Peyer's patch (tissue), 4 donors: ENCODE results near the gene NCF2. TPM values are rescaled to one million over a fixed set of nuclear protein-coding genes. Genes with fewer than 3 reads are reported as not detected.

Source experiments
- DNase-seq, 3 donors: peaks; one replicate each; pipeline ENCODE4 v3.0.0-alpha.2; 2017 to 2019
- H3K27ac ChIP-seq, 4 donors: fragments of 200-600 bp; sonication (generic); one replicate each; pipeline ENCODE4 v1.5.1; 2016 to 2019
- H3K27me3 ChIP-seq, 2 donors: fragments of 200-600 bp; sonication (generic); one replicate each; pipeline ENCODE4 v1.5.1; 2019
- H3K36me3 ChIP-seq, 3 donors: fragments of 200-600 bp; sonication (generic); one replicate each; pipeline ENCODE4 v1.5.1; 2016 to 2019
- H3K4me1 ChIP-seq, 4 donors: fragments of 200-600 bp; sonication (generic); one replicate each; pipeline ENCODE4 v1.5.1; 2016 to 2019
- H3K4me3 ChIP-seq, 4 donors: fragments of 200-600 bp; sonication (generic); 1 replicate in 3 of 4; 2 replicates in 1 of 4; pipeline ENCODE4 v1.5.1; 2016 to 2019; ENCODE audit warnings: mild to moderate bottlenecking in 1 of 4
- H3K9me3 ChIP-seq, 4 donors: fragments of 200-600 bp; sonication (generic); one replicate each; pipeline ENCODE4 v1.5.1; 2016 to 2019; ENCODE audit warnings: mild to moderate bottlenecking in 1 of 4
- POLR2A ChIP-seq, 2 donors: fragments of 450-650 bp; IDR thresholded peaks; one replicate each; pipeline ENCODE4 v1.5.1; 2017; ENCODE audit warnings: antibody characterized with exemption in 2 of 2, mild to moderate bottlenecking in 2 of 2, moderate library complexity in 2 of 2
- total RNA-seq, 4 donors: library from RNA; depleted of rRNA; stranded (reverse); fragments of >200 nt; gene quantifications; one replicate each; pipeline ENCODE4 v1.1.0, GENCODE V29; 2016
- TF ChIP-seq, protein P1 (sequence below), 6 experiments: fragments of 450-650 bp in 4 of 6; fragments of 200-600 bp in 2 of 6; sonication (generic) in 1 of 6; IDR thresholded peaks; one replicate each; pipeline ENCODE4 v1.5.1; 2017 to 2019; ENCODE audit warnings: antibody characterized with exemption in 6 of 6, mild to moderate bottlenecking in 3 of 6, moderate library complexity in 1 of 6

The NCF2 gene
- total RNA-seq, 4 donors from 2014 or later, result 1.6 to 13.2 (median 5.6) TPM

- no peaks in the 10 kb centered on the region for H3K9me3 ChIP-seq
- TF ChIP-seq POLR2A (IDR thresholded peaks at IDR 0.05), result no peak
- TF ChIP-seq, protein P1, sequence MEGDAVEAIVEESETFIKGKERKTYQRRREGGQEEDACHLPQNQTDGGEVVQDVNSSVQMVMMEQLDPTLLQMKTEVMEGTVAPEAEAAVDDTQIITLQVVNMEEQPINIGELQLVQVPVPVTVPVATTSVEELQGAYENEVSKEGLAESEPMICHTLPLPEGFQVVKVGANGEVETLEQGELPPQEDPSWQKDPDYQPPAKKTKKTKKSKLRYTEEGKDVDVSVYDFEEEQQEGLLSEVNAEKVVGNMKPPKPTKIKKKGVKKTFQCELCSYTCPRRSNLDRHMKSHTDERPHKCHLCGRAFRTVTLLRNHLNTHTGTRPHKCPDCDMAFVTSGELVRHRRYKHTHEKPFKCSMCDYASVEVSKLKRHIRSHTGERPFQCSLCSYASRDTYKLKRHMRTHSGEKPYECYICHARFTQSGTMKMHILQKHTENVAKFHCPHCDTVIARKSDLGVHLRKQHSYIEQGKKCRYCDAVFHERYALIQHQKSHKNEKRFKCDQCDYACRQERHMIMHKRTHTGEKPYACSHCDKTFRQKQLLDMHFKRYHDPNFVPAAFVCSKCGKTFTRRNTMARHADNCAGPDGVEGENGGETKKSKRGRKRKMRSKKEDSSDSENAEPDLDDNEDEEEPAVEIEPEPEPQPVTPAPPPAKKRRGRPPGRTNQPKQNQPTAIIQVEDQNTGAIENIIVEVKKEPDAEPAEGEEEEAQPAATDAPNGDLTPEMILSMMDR (IDR thresholded peaks at IDR 0.05), result no peak
- H3K4me3 ChIP-seq, result no peak overlapping the region
- H3K27ac ChIP-seq, result no peak overlapping the region
- H3K36me3 ChIP-seq, result peaks cover 0 to under 1% (median 0%) of the 10 kb centered on the region in 3 donors
- no peak for DNase-seq
- H3K4me1 ChIP-seq, result peaks cover 0 to 7% (median 3%) of the 10 kb centered on the region in 4 donors
- H3K27me3 ChIP-seq, result no peaks in the 10 kb centered on the region
Measured at GRCh38 chr1:183562701-183563100, 27.6 kb downstream of the NCF2 start.

DNA sequence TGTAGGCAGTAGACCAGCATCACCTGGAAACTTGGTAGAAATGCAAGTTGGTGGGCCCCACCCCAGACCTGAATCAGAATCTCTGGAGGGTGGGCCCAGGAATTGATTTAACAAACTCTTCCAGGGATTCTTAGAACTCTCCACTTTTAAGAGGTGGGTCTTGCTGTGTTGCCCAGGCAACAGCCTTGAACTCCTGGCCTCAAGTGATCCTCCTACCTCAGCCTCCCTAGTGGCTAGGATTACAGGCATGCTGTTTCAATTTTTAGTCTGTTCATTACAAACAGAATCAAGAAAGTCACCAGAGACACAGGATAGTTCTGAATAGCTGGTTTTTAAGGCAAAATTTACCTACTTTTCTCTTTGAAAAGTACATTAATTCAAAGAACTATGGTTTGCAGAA is 31.2 kb downstream of the NCF2 start:
- Histone ChIP-seq H3K9me3 (no peaks in the 10 kb centered on the region), H3K4me3 (no peak overlapping the region), H3K27ac (no peak overlapping the region), H3K4me1 (no peaks in the 10 kb centered on the region), H3K27me3 (no peaks in the 10 kb centered on the region), H3K36me3 (peaks cover 0 to 4% (median 0%) of the 10 kb centered on the region in 3 donors)
- TF ChIP-seq, protein P1 (IDR thresholded peaks at IDR 0.05), result no peak
- TF ChIP-seq POLR2A (IDR thresholded peaks at IDR 0.05), result no peak
- DNase-seq, result no peak

- no peaks in the 10 kb centered on the region for H3K9me3 ChIP-seq
- no peaks in the 10 kb centered on the region for H3K4me1 ChIP-seq
- no peak overlapping the region for H3K27ac ChIP-seq
- DNase-seq, result no peak
- TF ChIP-seq, protein P1 (IDR thresholded peaks at IDR 0.05), result no peak
- no peak for TF ChIP-seq POLR2A (IDR thresholded peaks at IDR 0.05)
- H3K4me3 ChIP-seq, result no peak overlapping the region
- H3K36me3 ChIP-seq, result peaks cover 0 to 48% (median 0%) of the 10 kb centered on the region in 3 donors
- no peaks in the 10 kb centered on the region for H3K27me3 ChIP-seq
Measured at GRCh38 chr1:183554577-183554976, 35.7 kb downstream of the NCF2 start.

- no peak for TF ChIP-seq POLR2A (IDR thresholded peaks at IDR 0.05)
- TF ChIP-seq, protein P1 (IDR thresholded peaks at IDR 0.05), result no peak
- Histone ChIP-seq H3K9me3 (no peaks in the 10 kb centered on the region), H3K4me3 (no peak overlapping the region), H3K27ac (no peak overlapping the region), H3K36me3 (peaks cover 0 to 56% (median 0%) of the 10 kb centered on the region in 3 donors), H3K4me1 (no peaks in the 10 kb centered on the region), H3K27me3 (no peaks in the 10 kb centered on the region)
- DNase-seq, result no peak
Measured at GRCh38 chr1:183553764-183554163, 36.5 kb downstream of the NCF2 start.

DNA sequence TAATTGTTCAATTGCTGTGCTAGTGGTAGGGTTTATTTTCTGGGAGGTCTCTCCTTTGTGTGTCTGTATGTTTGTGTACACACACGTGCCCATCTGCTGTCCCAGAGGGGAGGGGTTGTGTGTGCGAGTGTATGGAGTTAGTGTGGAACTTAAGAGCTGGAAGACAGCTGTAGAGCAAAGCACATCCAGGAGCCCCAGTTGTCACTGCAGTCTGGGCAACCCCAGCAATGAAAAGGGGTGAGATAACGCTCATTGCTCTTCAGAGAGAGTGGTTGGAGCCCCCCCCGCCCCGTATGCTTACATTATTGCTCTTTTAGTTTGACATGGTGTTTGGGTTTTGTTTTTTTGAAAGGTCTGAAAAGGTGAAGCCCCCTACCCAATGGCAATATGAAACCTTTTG is 36.9 kb downstream of the NCF2 start:
- Histone ChIP-seq H3K9me3 (no peaks in the 10 kb centered on the region), H3K4me3 (no peak overlapping the region), H3K27me3 (no peaks in the 10 kb centered on the region), H3K27ac (no peak overlapping the region), H3K36me3 (peaks cover 0 to 60% (median 0%) of the 10 kb centered on the region in 3 donors), H3K4me1 (no peaks in the 10 kb centered on the region)
- no peak for TF ChIP-seq POLR2A (IDR thresholded peaks at IDR 0.05)
- TF ChIP-seq, protein P1 (IDR thresholded peaks at IDR 0.05), result no peak
- no peak for DNase-seq

DNA sequence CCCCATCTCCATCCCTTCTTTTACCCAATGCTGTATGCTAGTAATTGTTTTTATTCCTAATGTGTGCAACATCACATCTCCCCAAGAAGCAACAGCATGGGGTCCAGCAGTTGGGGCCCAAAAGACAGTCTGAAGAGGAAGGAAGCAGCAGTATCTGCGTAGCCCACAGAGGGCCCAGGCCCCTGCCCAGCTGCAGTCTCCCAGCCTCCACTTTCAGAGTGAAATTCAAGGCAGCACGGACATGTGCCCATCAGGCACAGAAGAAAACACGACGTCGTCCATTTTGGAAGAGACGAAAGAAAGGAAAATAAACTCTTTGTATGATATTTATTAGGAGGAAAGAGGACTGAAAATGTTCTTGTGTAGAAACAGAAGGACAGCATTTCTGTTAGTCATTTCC is 37.4 kb downstream of the NCF2 start:
- Histone ChIP-seq H3K4me1 (no peaks in the 10 kb centered on the region), H3K27ac (no peak overlapping the region), H3K27me3 (no peaks in the 10 kb centered on the region), H3K4me3 (no peak overlapping the region), H3K9me3 (no peaks in the 10 kb centered on the region), H3K36me3 (peaks cover 0 to 65% (median 0%) of the 10 kb centered on the region in 3 donors)
- no peak for DNase-seq
- TF ChIP-seq, protein P1 (IDR thresholded peaks at IDR 0.05), result no peak
- no peak for TF ChIP-seq POLR2A (IDR thresholded peaks at IDR 0.05)
